ENCODE data around the gene GRWD1.

DNA sequence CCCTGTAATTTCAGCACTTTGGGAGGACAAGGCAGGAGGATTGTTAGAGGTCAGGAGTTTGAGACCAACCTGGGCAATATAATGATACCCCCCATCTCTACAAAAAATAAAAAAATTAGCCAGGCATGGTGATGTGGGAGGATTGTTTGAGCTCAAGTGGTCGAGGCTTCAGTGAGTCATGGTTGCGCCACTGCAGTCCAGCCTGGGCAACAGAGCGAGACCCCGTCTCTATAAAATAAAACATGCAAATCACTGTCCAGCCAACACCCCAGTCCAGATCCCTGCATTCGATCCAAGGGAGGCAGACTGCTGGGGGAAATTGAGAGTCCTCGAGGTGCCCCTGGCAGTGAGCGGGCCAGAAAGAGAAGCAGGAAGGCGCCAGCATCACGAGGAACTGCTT is 30.4 kb downstream of the GRWD1 start:
- no peak for TF ChIP-seq ZFX (IDR thresholded peaks at IDR 0.05)
- TF ChIP-seq, protein P1, sequence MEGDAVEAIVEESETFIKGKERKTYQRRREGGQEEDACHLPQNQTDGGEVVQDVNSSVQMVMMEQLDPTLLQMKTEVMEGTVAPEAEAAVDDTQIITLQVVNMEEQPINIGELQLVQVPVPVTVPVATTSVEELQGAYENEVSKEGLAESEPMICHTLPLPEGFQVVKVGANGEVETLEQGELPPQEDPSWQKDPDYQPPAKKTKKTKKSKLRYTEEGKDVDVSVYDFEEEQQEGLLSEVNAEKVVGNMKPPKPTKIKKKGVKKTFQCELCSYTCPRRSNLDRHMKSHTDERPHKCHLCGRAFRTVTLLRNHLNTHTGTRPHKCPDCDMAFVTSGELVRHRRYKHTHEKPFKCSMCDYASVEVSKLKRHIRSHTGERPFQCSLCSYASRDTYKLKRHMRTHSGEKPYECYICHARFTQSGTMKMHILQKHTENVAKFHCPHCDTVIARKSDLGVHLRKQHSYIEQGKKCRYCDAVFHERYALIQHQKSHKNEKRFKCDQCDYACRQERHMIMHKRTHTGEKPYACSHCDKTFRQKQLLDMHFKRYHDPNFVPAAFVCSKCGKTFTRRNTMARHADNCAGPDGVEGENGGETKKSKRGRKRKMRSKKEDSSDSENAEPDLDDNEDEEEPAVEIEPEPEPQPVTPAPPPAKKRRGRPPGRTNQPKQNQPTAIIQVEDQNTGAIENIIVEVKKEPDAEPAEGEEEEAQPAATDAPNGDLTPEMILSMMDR (conservative IDR thresholded peaks at IDR 0.05): no peak
